ENCODE data around the gene AHR.

AHR gene

DNA sequence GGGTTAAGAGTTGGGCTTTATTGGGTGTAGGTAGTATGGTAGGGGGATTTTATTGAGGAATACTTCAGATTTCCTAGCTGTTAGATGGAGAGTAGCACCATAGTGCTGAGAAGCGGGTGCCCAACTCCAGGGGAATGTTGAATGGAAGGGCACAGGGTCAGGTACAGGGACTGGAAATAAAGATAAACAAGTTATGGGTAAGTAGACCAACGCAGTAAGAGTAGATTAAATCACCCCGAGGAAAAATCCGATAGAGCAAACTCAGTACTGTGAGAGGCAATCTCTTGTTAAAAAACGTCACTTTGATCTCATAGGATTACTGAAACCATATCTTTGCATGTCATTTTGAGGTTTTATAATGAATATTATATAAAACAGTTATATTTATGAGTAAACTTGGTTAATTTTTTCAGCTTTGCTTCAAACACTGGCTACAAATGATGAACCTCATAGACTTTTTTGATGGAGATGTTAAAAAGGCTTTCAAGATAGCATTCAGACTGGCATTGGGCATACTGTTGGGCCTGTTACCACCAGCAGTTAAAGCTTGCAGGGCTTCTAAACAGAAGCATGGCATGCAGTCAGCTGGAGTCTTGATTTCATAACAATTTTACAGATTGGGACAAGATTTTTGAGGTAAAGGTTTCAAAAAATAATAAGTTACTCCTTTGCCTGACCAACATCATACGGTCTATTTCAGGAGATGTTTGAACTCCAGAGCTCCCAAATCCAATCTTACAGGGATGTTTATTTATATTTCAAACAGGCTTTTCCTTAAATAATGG is 7.1 kb downstream of the AHR start:
- peak; percentile 10 for DNase-seq

- peak; percentile 43 for DNase-seq
Measured at GRCh38 chr7:17307000-17307399, 8.5 kb downstream of the AHR start.

- DNase-seq, result peak; percentile 40
Measured at GRCh38 chr7:17307558-17307957, 9.1 kb downstream of the AHR start.

DNA sequence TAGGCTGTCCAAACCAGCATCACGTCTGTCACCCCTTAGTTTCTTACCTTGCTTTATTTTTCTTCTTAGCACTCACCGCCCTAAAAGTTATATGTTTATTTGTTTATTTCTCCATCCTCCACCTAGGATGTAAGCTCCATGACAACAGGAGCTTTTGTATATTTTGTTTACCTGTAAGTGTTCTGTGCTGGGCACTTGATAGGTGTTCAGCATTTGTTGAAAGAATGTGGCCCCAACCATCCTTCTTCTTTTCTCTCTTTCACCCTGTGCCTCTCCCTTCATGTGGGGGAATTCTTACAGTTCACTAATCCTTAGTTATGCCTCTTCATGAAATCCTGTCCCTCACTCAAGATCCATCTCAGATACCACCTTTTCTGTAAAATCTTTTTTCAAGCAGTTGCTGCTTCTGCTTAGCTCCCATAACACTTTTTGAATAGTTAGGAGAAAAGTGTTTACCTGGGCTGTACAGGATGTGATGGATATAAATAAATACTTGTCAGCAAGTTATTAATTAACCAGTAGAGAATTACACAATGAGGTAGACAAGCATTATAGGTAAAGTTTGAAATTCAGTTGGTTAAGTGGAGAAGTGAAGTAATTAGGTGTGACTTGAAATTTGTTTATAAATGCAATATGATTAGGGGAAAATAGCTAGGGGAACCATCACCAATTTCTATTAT is 9.7 kb downstream of the AHR start:
- DNase-seq, result peak; percentile 77

DNA sequence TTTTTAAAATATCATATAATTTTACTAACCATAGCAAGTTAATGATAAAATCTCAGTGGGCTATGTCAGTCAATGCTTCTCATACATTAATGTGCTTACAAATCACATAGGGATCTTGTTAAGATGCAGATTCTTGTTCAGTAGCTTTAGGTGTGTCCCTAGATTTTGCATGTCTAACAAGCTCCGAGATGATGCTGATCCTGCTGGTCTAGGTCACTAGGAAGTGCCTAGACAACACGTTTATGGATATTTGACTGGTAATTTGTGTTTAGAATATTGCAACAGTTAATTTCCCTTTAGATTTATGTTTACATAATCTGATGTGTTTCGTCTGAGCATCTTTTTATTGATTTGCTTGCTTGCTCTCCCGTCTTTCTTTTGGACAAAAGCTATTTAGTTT is 12.7 kb downstream of the AHR start:
- DNase-seq, result no peak

DNA sequence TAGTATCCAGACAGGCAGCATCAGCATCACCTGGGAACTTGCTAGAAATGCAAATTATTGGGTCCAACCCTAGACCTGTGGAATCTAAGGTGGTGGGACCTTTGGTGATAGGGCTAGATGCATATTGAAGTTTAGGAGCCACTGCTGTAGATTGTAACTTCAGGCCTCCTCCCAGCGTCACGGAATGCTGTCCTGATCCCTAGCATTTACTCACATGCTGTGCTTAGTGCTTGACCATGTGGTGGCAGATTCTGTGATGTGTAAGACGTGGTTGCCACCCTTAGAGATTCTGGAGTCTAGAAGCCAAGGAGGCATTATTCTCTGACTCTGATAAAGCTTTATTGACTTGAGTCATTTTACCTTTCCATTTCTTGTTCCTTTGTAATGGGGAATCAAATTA is 13.5 kb downstream of the AHR start:
- DNase-seq, result no peak

GRCh38 chr7:17312641-17313040 is 14.2 kb downstream of the AHR start:
- DNase-seq, result no peak

GRCh38 chr7:17313194-17313593 is 14.7 kb downstream of the AHR start:
- DNase-seq, result no peak

GRCh38 chr7:17315974-17316373 is 17.5 kb downstream of the AHR start:
- no peak for DNase-seq

- DNase-seq, result no peak
Measured at GRCh38 chr7:17318146-17318545, 19.7 kb downstream of the AHR start.

- no peak for DNase-seq
Measured at GRCh38 chr7:17319164-17320101, 21.0 kb downstream of the AHR start.

- DNase-seq, result no peak
Measured at GRCh38 chr7:17320102-17320497, 21.6 kb downstream of the AHR start.

DNA sequence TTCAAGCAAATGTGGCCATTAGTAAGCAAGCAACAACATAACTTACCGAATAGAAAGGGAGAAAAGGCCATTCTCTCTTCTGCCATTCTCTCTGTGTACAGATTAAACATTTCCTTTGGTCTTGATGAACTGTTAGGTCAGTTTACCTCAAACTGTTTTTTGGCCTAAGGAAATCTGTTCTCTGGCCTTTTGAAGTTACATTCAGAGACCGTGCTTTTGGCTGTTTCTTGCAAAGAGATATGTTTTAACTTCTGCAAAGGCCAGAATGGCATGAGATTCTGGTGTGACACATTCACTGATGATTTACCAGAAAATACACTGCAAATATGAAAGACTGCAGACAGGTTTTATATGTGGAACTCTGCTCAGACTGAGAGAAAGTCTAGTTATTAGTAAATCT is 22.2 kb downstream of the AHR start:
- no peak for DNase-seq

- DNase-seq, result peak; percentile 84
Measured at GRCh38 chr7:17325364-17325763, 26.9 kb downstream of the AHR start.

- no peak for DNase-seq
Measured at GRCh38 chr7:17326378-17326777, 27.9 kb downstream of the AHR start.

GRCh38 chr7:17328641-17329040 is 30.2 kb downstream of the AHR start:
- no peak for DNase-seq

- DNase-seq, result no peak
Measured at GRCh38 chr7:17329440-17329839, 31.0 kb downstream of the AHR start.

DNA sequence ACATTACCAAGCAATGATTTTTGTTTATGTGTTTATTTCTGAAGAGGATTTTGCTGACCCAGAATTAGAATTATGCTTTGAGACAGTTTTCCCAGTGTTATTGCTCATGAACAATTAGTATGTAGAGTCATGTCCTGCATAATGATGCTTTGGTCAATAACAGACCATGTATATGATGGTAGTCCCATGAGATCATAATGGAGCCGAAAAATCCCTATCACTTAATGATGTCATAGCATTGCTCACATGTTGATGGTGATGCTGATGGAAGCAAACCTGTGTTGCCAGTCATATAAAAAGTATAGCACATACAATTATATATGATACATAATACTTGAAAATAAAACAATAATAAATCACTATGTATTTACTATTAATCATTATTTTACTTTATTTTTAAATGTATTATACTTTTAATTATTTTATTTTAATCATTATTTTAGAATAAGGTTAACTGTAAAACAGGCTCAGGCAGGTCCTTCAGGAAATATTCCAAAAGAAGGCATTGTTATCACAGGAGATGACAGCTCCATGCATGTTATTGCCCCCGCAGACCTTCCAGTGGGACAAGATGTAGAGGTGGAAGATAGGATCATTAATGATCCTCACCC is 33.5 kb downstream of the AHR start:
- no peak for DNase-seq

DNA sequence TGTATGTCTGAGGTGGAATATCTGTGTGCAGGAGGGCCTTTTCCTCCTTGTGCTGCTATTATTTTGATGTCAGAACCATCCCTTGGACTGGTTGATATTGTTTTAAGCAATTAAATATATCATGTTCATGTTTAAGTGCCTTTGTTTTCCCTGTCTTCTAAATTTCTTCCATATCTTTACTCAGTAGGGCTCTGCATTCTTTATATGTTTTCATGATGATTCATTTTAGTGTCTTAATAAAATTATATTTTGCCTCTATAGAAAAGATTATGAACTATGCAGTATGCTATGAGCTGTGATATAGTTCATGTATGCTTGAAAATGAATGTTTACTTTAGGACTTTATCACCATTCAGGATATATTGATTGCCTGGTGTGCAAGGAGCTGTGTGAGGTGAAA is 34.8 kb downstream of the AHR start:
- DNase-seq, result no peak

DNA sequence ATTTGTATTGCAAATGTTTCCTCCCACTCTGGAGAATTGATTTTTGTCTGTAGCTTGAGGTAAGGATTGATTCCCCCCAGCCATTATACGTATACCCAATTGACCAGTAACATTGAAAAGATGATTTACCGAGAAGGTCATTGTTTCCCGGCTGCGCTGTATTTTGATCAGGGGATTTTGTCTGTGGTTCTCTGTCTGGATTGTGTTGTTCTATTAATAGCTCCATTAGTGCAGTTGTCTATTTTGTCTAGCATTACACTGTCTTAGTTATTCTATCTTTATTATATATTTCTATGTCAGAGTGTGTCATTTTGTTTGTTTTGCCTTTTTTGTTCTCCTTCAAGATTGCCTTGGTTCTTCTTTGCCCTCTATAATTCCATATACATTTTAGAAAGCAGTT is 37.7 kb downstream of the AHR start:
- no peak for DNase-seq

DNA sequence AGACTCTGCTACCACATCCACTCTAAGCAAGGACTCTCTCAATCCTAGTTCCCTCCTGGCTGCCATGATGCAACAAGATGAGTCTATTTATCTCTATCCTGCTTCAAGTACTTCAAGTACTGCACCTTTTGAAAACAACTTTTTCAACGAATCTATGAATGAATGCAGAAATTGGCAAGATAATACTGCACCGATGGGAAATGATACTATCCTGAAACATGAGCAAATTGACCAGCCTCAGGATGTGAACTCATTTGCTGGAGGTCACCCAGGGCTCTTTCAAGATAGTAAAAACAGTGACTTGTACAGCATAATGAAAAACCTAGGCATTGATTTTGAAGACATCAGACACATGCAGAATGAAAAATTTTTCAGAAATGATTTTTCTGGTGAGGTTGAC is 40.7 kb downstream of the AHR start:
- no peak for DNase-seq

GRCh38 chr7:17339952-17340351 is 41.5 kb downstream of the AHR start:
- DNase-seq, result no peak

- DNase-seq, result no peak
Measured at GRCh38 chr7:17340655-17341054, 42.2 kb downstream of the AHR start.
